22Rv1 (cell line): Measurements from ENCODE around the gene COL28A1.

ENCODE experiments used
- H3K27ac ChIP-seq: fragments of 450-650 bp; 2 replicates; pipeline ENCODE4 v1.5.1; 2017
- ZFX ChIP-seq: fragments of 450-650 bp; IDR thresholded peaks from 2 replicates; pipeline ENCODE4 v1.6.1; 2017; ENCODE audit warnings: antibody characterized with exemption, borderline replicate concordance
- TF ChIP-seq, protein P1 (sequence below): fragments of 450-650 bp; IDR thresholded peaks from 2 replicates; pipeline ENCODE4 v1.5.1; 2017; ENCODE audit warnings: mild to moderate bottlenecking

The COL28A1 gene

DNA sequence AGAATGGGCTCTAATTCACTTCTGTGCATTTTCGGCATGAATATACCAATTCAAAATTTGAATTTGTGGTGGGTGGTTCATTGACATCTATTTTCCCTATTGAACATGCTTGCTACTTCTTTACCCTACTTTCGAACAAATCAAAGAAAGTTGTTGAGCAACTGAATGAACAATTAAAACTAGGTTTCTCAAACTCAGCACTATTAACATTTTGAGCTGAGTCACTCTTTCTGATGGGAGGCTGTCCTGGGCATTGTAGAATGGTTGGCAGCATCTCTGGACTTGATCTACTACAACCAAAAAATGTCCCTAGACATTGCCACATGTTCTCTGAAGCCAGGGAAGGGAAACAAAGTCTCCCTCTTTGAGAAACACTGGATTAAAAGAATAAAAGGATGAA lies 116.7 kb downstream of the COL28A1 start:
- TF ChIP-seq, protein P1, sequence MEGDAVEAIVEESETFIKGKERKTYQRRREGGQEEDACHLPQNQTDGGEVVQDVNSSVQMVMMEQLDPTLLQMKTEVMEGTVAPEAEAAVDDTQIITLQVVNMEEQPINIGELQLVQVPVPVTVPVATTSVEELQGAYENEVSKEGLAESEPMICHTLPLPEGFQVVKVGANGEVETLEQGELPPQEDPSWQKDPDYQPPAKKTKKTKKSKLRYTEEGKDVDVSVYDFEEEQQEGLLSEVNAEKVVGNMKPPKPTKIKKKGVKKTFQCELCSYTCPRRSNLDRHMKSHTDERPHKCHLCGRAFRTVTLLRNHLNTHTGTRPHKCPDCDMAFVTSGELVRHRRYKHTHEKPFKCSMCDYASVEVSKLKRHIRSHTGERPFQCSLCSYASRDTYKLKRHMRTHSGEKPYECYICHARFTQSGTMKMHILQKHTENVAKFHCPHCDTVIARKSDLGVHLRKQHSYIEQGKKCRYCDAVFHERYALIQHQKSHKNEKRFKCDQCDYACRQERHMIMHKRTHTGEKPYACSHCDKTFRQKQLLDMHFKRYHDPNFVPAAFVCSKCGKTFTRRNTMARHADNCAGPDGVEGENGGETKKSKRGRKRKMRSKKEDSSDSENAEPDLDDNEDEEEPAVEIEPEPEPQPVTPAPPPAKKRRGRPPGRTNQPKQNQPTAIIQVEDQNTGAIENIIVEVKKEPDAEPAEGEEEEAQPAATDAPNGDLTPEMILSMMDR: no peak
- TF ChIP-seq ZFX: no peak
- H3K27ac ChIP-seq: no peak overlapping the region

DNA sequence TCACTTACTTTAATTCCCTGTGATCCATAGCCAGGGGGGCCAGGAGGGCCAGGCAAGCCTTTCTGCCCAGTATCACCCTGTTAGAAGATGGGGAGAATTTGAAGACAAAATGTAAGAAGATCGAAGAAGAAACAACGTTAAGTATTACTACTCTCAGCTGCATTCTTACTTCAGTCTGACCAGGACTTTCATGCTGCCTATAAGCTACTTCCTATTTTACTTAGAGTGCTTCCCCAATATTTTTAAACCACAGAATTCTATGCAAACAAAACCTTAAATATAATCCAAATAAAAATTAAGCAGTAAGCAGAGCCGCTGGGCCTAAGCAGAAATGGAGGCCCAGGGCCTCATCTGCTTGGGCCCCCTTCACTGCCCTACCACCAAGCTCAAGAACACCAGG lies 117.8 kb downstream of the COL28A1 start:
- TF ChIP-seq, protein P1: no peak
- TF ChIP-seq ZFX: no peak
- no peak overlapping the region for H3K27ac ChIP-seq

DNA sequence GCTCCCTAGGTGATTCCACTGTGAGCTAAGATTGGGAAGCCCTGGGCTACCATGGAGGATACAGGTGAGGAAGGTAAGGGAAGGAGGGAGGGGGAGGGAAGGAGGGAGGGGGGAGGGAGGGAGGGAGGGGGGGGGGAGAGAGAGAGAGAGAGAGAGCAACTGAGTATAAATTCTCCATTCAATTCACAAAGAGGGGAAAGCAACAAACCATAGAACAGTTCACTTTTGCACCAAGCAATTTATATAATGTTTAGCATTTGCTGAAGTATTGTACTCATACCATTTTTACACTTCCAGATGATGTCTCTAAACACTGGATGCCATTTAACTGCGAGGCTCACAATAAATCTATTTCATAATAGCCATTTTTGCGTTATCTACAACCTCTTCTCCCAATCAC lies 118.3 kb downstream of the COL28A1 start:
- TF ChIP-seq, protein P1: no peak
- TF ChIP-seq ZFX: no peak
- H3K27ac ChIP-seq: no peak overlapping the region

DNA sequence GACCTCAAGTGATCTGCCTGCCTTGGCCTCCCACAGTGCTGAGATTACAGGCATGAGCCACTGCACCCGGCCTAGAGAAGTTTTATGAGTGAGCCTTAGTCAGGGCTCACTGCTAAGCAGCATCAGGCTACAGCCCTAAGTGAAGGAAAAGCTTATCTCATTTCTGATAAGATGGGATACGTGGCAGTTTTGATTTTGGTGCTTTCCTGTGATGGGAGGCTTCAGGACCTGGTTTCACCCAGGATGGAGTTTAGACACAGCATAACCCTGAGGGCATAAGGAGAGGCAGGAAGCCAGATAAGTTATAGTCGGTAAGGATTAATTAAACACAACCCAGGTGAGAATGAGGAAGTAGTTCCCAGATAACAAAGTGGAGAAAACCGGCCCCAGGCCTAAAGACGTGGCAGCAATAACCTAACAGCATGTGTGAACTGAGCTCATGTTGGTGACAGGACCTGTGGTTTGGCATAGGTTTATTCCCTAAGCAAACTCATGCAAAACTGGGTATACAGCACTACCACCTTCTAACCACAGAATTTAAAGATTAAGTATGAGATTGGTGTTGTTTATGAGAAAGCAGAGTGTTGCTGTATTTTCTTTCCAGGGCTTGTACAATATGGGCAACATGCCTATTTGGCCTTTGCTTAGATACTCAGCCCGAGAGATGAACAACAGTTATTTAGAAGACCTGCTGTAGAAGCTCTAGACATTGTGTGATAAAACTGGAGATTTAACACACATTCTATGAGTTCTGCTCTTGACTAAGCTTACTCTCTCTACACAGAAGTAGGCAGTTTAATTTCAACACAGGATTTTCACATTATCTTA lies 119.4 kb downstream of the COL28A1 start:
- H3K27ac ChIP-seq: no peak overlapping the region
- TF ChIP-seq, protein P1: no peak

DNA sequence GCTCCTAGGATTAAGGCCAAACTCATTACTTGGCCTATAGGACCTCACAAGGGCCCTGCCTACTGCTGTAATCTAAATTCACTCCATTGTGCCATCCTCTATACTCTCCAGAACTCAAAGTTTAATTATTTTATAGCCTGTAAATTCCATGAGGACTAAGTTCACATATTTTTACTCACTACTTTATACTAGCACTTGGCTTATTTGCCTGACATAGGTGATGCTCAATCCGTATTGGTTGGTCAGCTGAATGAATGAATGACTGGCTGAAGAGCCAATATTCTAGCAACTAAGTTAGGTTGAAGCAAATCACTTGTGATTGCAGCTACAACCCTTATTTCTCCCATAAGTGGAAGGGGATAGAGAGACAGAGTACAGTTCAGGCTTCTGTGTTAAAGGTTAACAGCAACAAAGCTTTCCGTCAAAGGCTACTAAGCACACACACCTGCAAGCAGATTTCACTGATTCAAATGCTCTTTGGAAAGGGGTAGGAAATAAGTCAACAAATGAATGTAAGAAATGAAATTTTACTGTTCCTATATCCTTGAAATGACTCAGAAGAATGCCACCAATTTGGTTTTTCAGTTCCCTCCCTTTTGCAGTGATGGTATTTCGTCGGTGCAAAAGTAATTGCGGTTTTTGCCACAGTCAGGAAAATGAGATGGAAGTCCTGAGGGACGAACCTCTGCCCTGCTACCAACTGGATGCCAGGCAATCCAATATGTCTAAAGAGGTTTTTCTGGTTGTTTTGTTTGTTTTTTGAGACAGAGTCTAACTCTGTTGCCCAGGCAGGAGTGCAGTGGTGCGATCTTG lies 120.7 kb downstream of the COL28A1 start:
- TF ChIP-seq ZFX: no peak
- TF ChIP-seq, protein P1: no peak
- no peak overlapping the region for H3K27ac ChIP-seq

DNA sequence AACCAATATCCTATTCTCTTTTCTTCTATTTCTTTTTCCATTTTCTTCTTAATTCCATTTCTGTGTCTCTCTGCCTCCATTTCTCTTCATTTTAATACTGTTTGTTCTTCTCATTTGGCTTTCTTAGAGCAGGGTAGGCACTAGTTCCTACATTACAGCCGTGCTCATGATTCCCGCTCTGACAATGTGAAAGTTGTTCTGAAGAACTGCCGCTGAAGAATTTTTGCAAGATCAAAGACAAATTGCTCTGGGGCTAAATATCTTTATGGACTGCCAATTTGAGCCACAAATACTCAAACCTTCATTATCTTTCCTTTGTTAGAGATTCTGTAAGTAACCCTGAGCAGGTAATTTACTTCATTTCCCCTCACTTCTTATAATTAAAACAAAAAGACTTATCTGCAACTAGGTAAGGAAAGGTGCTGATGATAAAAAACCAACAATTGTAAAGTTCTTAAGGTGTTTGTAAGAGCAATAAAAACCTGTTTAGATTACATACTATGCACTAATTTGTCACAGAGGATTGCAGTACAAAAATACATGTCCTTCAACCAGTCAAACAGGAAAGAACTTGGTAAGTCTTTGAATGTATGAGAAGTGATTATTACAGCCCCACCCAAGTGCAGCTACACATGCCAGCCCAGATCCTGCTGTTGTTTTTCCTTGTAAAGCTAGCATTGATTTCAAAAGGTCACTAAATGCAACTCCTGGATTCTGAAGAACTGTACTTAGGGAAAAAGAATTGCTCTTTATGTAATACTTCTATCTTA lies 127.5 kb downstream of the COL28A1 start:
- TF ChIP-seq, protein P1: no peak
- no peak for TF ChIP-seq ZFX
- no peak overlapping the region for H3K27ac ChIP-seq
